SU-DHL-6 (cell line): ENCODE results near the gene STPG3.

ENCODE experiments used
- CTCF ChIP-seq: fragments of 200-600 bp; sonication (generic); IDR thresholded peaks from one replicate; pipeline ENCODE4 v1.5.1; 2017; ENCODE audit warnings: antibody characterized with exemption, mild to moderate bottlenecking, low read length, moderate library complexity; ENCODE audit not compliant: insufficient read depth, poor library complexity, severe bottlenecking
- EZH2phosphoT487 ChIP-seq: fragments of 200-600 bp; sonication (generic), shearing (Covaris generic); conservative IDR thresholded peaks from 2 replicates; pipeline ENCODE4 v1.6.1; 2018; ENCODE audit warnings: mild to moderate bottlenecking, antibody characterized with exemption, low read length, moderate library complexity, mixed read lengths

- no peak for TF ChIP-seq CTCF
- TF ChIP-seq EZH2phosphoT487: no peak
Observed at GRCh38 chr9:137241490-137242268, 9.4 kb upstream of the STPG3 start.
